HUES48 (cell line): ENCODE measurements around the gene SH3RF3.

Experiments
- H3K27ac ChIP-seq: one replicate; pipeline ENCODE4 v1.7.0; 2013; ENCODE audit warnings: low read depth, low read length, inconsistent platforms
- H3K27me3 ChIP-seq: 2 replicates; pipeline ENCODE4 v1.6.1; 2013; ENCODE audit warnings: mild to moderate bottlenecking, low read length; ENCODE audit not compliant: control insufficient read depth, insufficient read depth
- H3K36me3 ChIP-seq: 2 replicates; pipeline ENCODE4 v1.6.1; 2013; ENCODE audit warnings: low read length; ENCODE audit not compliant: control insufficient read depth, insufficient read depth
- H3K4me1 ChIP-seq: 2 replicates; pipeline ENCODE4 v1.6.1; 2013; ENCODE audit warnings: mild to moderate bottlenecking, low read length; ENCODE audit not compliant: control insufficient read depth, insufficient read depth
- H3K4me3 ChIP-seq: 2 replicates; pipeline ENCODE4 v1.5.1; 2013; ENCODE audit warnings: mild to moderate bottlenecking, low read depth, low read length
- H3K9ac ChIP-seq: 2 replicates; pipeline ENCODE4 v1.6.1; 2013; ENCODE audit warnings: mild to moderate bottlenecking, low read depth, low read length, moderate library complexity
- H3K9me3 ChIP-seq: 2 replicates; pipeline ENCODE4 v1.6.1; 2013; ENCODE audit warnings: low read length; ENCODE audit not compliant: control insufficient read depth, insufficient read depth

The SH3RF3 gene

DNA sequence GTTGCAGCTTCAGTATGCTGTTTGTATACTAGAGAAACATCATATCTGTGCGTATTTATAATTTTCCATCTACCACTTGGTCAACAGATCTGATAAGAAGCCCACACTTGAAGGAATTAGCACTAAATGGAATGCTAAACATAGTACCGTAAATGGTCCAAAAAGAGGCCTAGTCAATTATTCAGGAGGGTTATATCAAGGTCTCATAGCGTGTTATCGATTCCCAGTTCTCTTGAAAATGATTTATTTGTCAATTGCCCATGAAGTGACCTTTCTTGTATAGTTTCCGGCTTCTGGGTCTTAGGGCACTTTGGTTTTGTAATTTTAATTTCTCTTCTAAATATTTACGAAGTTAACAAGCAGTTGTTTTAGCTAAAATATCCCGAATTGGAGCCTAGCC lies 18.4 kb downstream of the SH3RF3 start:
- H3K4me3 ChIP-seq = no peak overlapping the region
- H3K27me3 ChIP-seq = no peaks in the 10 kb centered on the region
- H3K4me1 ChIP-seq = no peaks in the 10 kb centered on the region
- H3K27ac ChIP-seq = no peak overlapping the region
- no peaks in the 10 kb centered on the region for H3K36me3 ChIP-seq
- no peak overlapping the region for H3K9ac ChIP-seq
- no peaks in the 10 kb centered on the region for H3K9me3 ChIP-seq

DNA sequence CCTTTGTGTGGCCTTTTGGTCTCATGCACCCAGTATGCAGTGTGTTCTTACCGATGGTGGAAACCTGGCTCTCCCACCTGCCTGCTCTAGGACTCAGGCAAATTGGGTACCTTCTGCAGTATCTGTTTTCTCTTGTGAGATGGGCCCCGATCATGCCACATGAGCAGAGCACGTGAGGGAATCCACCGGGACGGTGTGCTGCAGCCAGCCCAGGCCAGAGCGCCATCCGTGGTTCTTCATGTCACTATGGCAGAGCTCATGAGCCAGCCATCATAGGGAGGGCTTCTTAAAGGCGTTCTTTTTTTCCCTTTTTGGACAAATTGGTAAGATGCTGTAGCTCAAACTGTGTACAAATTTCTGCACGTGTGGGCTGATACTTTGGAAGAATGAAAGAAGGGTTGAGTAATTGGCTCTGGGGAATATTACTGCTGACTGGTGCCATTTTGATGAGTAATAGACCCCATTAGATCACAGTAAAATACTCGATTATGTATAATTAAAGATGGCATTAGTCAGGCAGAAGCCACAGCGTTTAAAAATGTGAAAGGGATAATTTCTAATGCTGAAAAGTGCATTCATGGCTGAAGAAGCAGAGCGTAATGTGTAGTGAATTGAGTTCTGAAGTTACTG lies 19.2 kb downstream of the SH3RF3 start:
- H3K4me3 ChIP-seq = no peak overlapping the region
- H3K27me3 ChIP-seq = no peaks in the 10 kb centered on the region
- no peaks in the 10 kb centered on the region for H3K4me1 ChIP-seq
- no peaks in the 10 kb centered on the region for H3K36me3 ChIP-seq
- no peaks in the 10 kb centered on the region for H3K9me3 ChIP-seq
- H3K9ac ChIP-seq = no peak overlapping the region
- no peak overlapping the region for H3K27ac ChIP-seq

DNA sequence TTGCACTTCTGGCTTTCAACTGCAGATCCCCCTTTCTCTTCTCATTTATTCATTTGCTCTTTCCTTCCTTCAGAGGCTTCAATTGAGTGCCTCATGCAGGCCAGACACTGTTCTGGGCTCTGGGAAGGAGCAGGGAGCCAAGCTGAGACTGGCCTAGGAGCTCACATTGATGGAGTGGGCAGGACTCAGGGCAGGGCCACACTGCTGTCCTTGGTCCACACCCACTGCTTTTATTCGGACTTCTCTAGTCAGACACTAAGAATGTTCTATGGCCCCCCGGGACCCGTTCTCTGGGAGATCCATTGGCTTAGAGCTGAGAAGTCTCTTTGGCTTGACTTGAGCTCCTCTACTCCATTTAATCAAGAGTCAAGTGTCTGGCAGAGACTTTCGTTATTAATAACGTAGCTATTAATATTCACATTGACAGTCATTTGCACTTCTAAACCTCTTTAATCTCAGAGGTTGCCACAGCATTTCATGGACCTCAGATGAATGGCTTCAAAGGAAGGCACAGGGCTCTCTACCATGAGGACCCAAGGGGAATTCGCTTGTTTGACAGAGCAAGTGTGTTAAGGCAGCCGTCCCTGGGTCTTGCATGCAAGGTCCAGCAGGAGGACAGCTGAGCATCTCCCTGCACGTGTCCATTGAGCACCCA lies 20.1 kb downstream of the SH3RF3 start:
- Histone ChIP-seq H3K4me3 (no peak overlapping the region), H3K9ac (no peak overlapping the region), H3K36me3 (no peaks in the 10 kb centered on the region), H3K27ac (no peak overlapping the region), H3K27me3 (no peaks in the 10 kb centered on the region), H3K9me3 (no peaks in the 10 kb centered on the region), H3K4me1 (no peaks in the 10 kb centered on the region)

DNA sequence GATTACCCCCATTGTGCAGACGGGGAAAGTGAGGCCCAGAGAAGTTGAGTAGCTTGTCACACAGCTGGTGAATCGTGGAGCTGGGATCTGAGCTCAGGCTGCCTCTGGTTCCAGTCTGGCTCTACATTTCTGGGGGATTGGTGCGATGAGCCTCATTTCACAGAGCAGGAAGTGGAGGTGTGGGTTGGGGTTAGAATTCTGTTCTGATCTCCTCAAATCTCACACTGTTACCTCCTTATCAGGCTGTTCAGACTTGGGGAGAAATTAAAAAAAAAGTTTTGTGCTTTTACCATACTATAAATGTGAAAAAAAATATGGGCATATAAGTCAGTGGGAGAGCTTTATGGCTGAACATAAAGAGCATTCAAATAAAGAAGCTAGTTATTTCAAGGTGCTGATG lies 21.6 kb downstream of the SH3RF3 start:
- no peaks in the 10 kb centered on the region for H3K36me3 ChIP-seq
- H3K9me3 ChIP-seq = no peaks in the 10 kb centered on the region
- no peaks in the 10 kb centered on the region for H3K27me3 ChIP-seq
- H3K4me3 ChIP-seq = no peak overlapping the region
- H3K9ac ChIP-seq = no peak overlapping the region
- H3K27ac ChIP-seq = no peak overlapping the region
- H3K4me1 ChIP-seq = no peaks in the 10 kb centered on the region

DNA sequence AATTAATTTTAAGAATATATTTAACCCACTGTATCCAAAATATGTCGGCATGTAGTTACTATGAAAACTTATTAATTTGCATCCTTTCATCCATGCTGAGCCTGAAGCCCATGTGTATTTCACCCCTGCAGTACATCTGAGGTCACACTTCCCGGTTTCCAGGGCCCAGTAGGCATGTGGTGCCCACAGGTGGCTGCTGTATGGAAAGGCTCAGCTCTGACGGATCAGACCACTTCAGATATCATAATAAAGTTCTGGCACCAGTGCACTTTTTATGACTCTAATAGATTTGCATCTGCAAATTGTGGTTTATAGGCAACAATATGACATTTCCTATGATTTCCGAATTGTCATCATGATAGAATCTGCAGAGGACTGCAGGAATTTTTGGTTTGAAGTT lies 22.5 kb downstream of the SH3RF3 start:
- Histone ChIP-seq H3K36me3 (no peaks in the 10 kb centered on the region), H3K27me3 (no peaks in the 10 kb centered on the region), H3K27ac (no peak overlapping the region), H3K4me1 (no peaks in the 10 kb centered on the region), H3K9ac (no peak overlapping the region), H3K4me3 (no peak overlapping the region), H3K9me3 (no peaks in the 10 kb centered on the region)

DNA sequence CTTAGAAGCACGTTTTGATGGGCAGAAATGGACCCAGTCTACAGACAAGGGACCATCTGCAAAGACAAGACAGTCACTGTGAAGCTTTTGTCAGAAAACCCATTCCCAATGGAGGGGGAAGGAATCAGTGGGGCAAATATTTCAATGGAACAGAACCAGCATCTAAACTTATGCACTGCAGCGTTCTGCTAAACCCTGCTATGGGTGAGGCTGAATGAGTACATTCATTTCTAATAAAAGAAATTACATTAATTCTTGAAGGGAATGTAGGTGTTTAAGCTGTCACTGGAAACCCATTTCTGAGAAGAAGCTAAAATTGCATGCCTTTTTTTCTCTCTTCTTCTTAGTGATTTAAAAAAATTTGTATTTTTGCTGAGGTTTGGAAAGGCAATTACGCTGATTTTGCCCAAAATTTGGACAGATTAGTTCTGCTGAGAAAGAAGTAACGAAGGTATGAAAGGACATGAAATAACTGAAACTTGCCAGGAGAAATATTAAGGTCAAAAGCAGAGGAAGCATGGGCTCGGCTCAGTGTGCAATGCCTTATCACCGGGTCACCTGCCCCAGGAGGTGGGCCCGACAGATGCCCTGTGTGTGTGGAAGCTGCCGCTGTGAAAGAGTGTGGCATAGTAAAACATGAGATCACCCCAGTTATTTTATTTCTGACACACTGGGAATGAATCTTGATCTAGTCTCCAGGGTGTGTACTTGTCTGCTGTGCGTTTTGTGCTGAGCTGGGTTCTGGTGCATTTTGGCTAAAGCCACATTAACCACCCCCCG lies 24.2 kb downstream of the SH3RF3 start:
- Histone ChIP-seq H3K4me3 (no peak overlapping the region), H3K27me3 (no peaks in the 10 kb centered on the region), H3K27ac (no peak overlapping the region), H3K4me1 (no peaks in the 10 kb centered on the region), H3K9me3 (no peaks in the 10 kb centered on the region), H3K36me3 (no peaks in the 10 kb centered on the region), H3K9ac (no peak overlapping the region)

DNA sequence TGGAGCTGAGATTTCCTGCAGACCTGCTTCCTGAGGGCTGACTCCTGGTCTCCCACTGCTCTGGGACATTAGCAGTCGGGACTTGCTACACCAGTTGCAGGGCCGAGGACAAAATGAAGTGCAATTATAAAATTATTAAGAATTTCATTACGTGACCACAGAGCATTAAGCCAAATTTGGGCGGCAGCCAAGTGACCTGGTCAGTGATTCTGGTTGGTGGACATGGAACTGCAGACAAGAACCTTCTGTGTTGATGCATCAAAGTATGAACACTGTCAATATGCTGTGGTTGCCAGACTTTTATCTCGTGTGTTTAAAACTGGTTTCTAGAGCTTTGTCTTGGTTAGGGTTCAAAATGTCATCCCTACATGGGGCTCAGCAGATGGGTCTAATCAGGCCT lies 24.8 kb downstream of the SH3RF3 start:
- Histone ChIP-seq H3K4me1 (no peaks in the 10 kb centered on the region), H3K27ac (no peak overlapping the region), H3K9me3 (no peaks in the 10 kb centered on the region)

DNA sequence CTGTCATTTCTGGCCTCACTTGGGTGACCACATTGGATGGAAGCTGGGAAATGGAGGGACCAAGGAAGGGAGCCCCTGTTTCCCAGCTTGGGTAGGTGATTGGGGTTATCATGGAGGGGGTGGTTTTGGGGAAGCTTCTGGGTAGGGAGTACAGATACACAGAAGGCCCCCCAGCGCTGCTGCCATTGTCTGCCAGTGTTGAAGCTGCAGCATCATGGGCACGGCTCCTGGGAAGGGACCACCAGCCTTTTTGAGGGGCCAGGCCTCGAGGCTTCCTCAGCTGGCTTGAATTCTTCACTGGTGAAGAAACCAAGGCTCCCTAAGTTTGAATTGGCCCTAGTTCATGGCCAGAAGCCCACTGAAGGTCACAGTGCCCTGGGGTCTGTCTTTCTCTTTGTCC lies 25.2 kb downstream of the SH3RF3 start:
- no peaks in the 10 kb centered on the region for H3K27me3 ChIP-seq
- H3K4me1 ChIP-seq = no peaks in the 10 kb centered on the region
- no peaks in the 10 kb centered on the region for H3K9me3 ChIP-seq
- H3K36me3 ChIP-seq = no peaks in the 10 kb centered on the region
- no peak overlapping the region for H3K9ac ChIP-seq
- H3K4me3 ChIP-seq = no peak overlapping the region
- no peak overlapping the region for H3K27ac ChIP-seq

More for the DNA sequence above, 24.8 kb downstream of the SH3RF3 start:
- Histone ChIP-seq H3K27me3 (no peaks in the 10 kb centered on the region), H3K4me3 (no peak overlapping the region), H3K9ac (no peak overlapping the region), H3K36me3 (no peaks in the 10 kb centered on the region)

DNA sequence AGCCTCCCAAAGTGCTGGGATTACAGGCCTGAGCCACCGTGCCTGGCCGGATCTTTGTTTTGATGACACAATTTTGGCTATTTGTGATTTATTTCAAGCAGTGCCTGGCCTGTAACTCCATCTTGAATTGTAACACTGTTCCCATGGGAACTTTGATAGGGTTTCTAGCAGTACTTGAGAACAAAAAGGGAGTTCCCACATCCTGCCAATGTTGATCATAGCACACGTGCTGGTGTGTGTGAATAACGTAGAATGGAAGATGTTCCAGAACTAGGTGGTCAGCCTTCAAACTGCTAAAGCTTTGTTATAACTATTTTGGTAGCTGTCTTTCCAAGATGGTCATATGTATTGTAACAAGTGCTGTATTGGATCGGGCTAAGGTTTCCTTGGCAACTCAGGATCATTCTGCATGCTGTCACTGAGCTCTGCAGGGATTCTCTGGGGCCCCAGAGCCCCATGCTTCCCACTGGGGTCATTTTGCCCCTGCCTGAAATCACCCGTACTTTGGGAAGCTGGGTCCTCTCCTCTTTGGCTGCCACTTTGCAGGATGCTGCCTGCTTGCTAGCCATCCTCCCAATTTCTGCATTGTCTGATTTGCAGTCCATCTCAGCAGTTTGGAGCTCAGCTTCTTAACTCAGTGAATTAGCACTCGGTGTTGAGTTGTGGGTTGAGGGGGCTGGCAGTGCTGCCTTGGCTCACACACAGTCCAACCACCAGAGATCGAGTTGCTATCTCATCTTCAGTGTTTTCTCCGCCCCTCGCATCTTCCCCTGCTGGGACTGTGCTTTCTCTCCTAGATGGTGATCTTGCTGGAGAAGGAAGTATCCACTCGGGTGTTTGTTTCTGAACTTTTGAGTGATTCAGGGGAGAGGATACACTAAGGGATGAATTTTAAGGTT lies 26.8 kb downstream of the SH3RF3 start:
- no peak overlapping the region for H3K27ac ChIP-seq
- no peak overlapping the region for H3K4me3 ChIP-seq
- H3K9me3 ChIP-seq = no peaks in the 10 kb centered on the region
- no peaks in the 10 kb centered on the region for H3K27me3 ChIP-seq
- H3K36me3 ChIP-seq = no peaks in the 10 kb centered on the region
- no peak overlapping the region for H3K9ac ChIP-seq
- no peaks in the 10 kb centered on the region for H3K4me1 ChIP-seq

DNA sequence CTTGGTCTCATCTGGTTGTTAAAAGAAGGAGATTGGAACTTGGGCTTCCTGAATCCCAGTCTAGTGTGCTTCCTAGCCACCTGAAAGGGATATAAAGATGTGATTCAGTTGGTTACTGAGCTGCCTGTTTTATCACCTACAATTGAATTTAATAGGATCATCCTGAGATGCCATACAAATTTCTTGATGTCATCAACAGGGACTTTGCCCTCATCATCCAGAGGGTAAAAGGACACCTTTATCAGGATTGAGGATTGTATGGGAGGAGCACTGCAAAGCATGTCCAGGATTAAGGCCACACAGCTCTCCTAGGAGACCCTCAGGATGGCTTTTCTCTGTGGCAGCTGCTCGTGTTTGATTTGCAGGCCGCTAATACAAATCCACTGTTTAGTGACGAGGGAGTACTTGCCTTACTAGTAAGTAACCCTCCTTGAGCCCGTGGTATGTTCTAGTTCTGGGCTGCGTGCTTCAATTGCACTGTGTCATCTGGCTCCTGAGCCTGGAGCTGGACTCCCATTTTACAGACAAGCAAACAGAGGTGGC lies 28.6 kb downstream of the SH3RF3 start:
- Histone ChIP-seq H3K36me3 (no peaks in the 10 kb centered on the region), H3K4me1 (no peaks in the 10 kb centered on the region), H3K27me3 (no peaks in the 10 kb centered on the region), H3K9me3 (no peaks in the 10 kb centered on the region), H3K4me3 (no peak overlapping the region), H3K27ac (no peak overlapping the region), H3K9ac (no peak overlapping the region)
